ENCODE results near the gene KNTC1.

Gene KNTC1

GRCh38 chr12:122602456-122602855 is 75.4 kb downstream of the KNTC1 start:
- TF ChIP-seq CTCF (IDR thresholded peaks at IDR 0.05; ENCODE audit: borderline replicate concordance, control extremely low read depth, extremely low read depth, insufficient read depth, missing control alignments) = no peak
- DNase-seq (ENCODE audit: low spot score) = no peak
- in situ Hi-C loops (cut with MboI; ENCODE audit: low sequenced_read_pairs, unreplicated experiment) = no loop called here

GRCh38 chr12:122604993-122605392 is 77.9 kb downstream of the KNTC1 start:
- TF ChIP-seq CTCF (IDR thresholded peaks at IDR 0.05; ENCODE audit: borderline replicate concordance, control extremely low read depth, extremely low read depth, insufficient read depth, missing control alignments) = no peak
- DNase-seq (ENCODE audit: low spot score) = no peak
- in situ Hi-C loops (cut with MboI; ENCODE audit: low sequenced_read_pairs, unreplicated experiment) = no loop called here

- no peak for DNase-seq (ENCODE audit: low spot score)
These were observed 82.7 kb downstream of the KNTC1 start for GRCh38 chr12:122609732-122610131.

GRCh38 chr12:122610207-122610606 is 83.2 kb downstream of the KNTC1 start:
- TF ChIP-seq CTCF (IDR thresholded peaks at IDR 0.05; ENCODE audit: borderline replicate concordance, control extremely low read depth, extremely low read depth, insufficient read depth, missing control alignments) = no peak
- no peak for DNase-seq (ENCODE audit: low spot score)
- in situ Hi-C loops (cut with MboI; ENCODE audit: low sequenced_read_pairs, unreplicated experiment) = no loop called here

More at GRCh38 chr12:122609732-122610131, 82.7 kb downstream of the KNTC1 start:
- in situ Hi-C loops (cut with MboI; ENCODE audit: low sequenced_read_pairs, unreplicated experiment) = no loop called here
- no peak for TF ChIP-seq CTCF (IDR thresholded peaks at IDR 0.05; ENCODE audit: borderline replicate concordance, control extremely low read depth, extremely low read depth, insufficient read depth, missing control alignments)

GRCh38 chr12:122610911-122611310 is 83.9 kb downstream of the KNTC1 start:
- no peak for TF ChIP-seq CTCF (IDR thresholded peaks at IDR 0.05; ENCODE audit: borderline replicate concordance, control extremely low read depth, extremely low read depth, insufficient read depth, missing control alignments)
- in situ Hi-C loops (cut with MboI; ENCODE audit: low sequenced_read_pairs, unreplicated experiment) = no loop called here

GRCh38 chr12:122614839-122615238 is 87.8 kb downstream of the KNTC1 start:
- DNase-seq (ENCODE audit: low spot score) = no peak
- in situ Hi-C loops (cut with MboI; ENCODE audit: low sequenced_read_pairs, unreplicated experiment) = no loop called here
- no peak for TF ChIP-seq CTCF (IDR thresholded peaks at IDR 0.05; ENCODE audit: borderline replicate concordance, control extremely low read depth, extremely low read depth, insufficient read depth, missing control alignments)

More at GRCh38 chr12:122610911-122611310, 83.9 kb downstream of the KNTC1 start:
- no peak for DNase-seq (ENCODE audit: low spot score)

- in situ Hi-C loops (cut with MboI; ENCODE audit: low sequenced_read_pairs, unreplicated experiment) = no loop called here
- no peak for TF ChIP-seq CTCF (IDR thresholded peaks at IDR 0.05; ENCODE audit: borderline replicate concordance, control extremely low read depth, extremely low read depth, insufficient read depth, missing control alignments)
- DNase-seq (ENCODE audit: low spot score) = no peak
These were observed 88.7 kb downstream of the KNTC1 start for GRCh38 chr12:122615780-122616179.
